A549 (cell line): ENCODE data around the gene BTBD8. TPM values are rescaled to one million over a fixed set of nuclear protein-coding genes. Genes with fewer than 3 reads are reported as not detected.

Experiments used
- ATAC-seq, 2 experiments: fragments of 200-7000 bp in 1 of 2; fragments of >200 bp in 1 of 2; cut with Nextera tagmentation in 1 of 2; cut with Tn5 transposase in 1 of 2; 3 replicates each; pipeline versions ENCODE4 v1.8.0 to v1.9.1; 2018 to 2020; ENCODE audit warnings: mild to moderate bottlenecking in 1 of 2, moderate library complexity in 1 of 2
- CTCF ChIA-PET: fragments of 300-600 bp; sonication (Branson Sonifier 250); formaldehyde crosslinking; extraction: SDS; loops from one replicate; lab custom pipeline; 2021; ENCODE audit warnings: antibody characterized with exemption, inconsistent platforms; lab: Yijun Ruan, JAX
- POLR2A ChIA-PET: fragments of 350-600 bp; formaldehyde crosslinking; extraction: SDS; loops from one replicate; lab custom pipeline; 2021; ENCODE audit warnings: antibody characterized with exemption, inconsistent platforms; lab: Yijun Ruan, JAX
- DNase-seq, 2 experiments: peaks; one replicate each; pipeline versions ENCODE4 v3.0.0 to v3.0.0-alpha.2; 2011 to 2016; ENCODE audit warnings: low read depth in 1 of 2, low spot score in 1 of 2
- FAIRE-seq: peaks from 2 replicates; lab custom pipeline; 2011; peaks lifted over from hg19 to GRCh38; lab: Jason Lieb, UNC
- H3K27ac ChIP-seq, 2 experiments: fragments of >200 bp; sonication (Bioruptor Twin); formaldehyde crosslinking; 3 replicates each; pipeline ENCODE4 v1.5.1; 2016 to 2017
- H3K4me1 ChIP-seq: fragments of >200 bp; sonication (Bioruptor Twin); formaldehyde crosslinking; 3 replicates; pipeline ENCODE4 v1.6.1; 2016
- H3K4me2 ChIP-seq: fragments of >200 bp; sonication (Bioruptor Twin); formaldehyde crosslinking; 3 replicates; pipeline ENCODE4 v1.6.1; 2016
- H3K4me3 ChIP-seq: fragments of >200 bp; sonication (Bioruptor Twin); formaldehyde crosslinking; 3 replicates; pipeline ENCODE4 v1.5.1; 2016
- H3K9me3 ChIP-seq: fragments of >200 bp; sonication (Bioruptor Twin); formaldehyde crosslinking; 3 replicates; pipeline ENCODE4 v1.6.1; 2016
- CBX2 ChIP-seq: fragments of 200-600 bp; sonication (generic); IDR thresholded peaks from 2 replicates; pipeline ENCODE4 v1.6.1; 2016; ENCODE audit warnings: low read depth, mild to moderate bottlenecking, borderline replicate concordance
- CBX8 ChIP-seq: fragments of 200-600 bp; sonication (generic); IDR thresholded peaks from 2 replicates; pipeline ENCODE4 v1.6.1; 2016
- CEBPB ChIP-seq, 2 experiments: fragments of >200 bp in 1 of 2; sonication (Bioruptor Twin) in 1 of 2; formaldehyde crosslinking in 1 of 2; IDR thresholded peaks; 2 replicates each; pipeline ENCODE4 v1.6.1; 2012 to 2016
- CHD2 ChIP-seq: fragments of 150-350 bp; IDR thresholded peaks from 2 replicates; pipeline ENCODE4 v1.6.1; 2014; ENCODE audit warnings: low read length; ENCODE audit not compliant: partially characterized antibody
- CHD4 ChIP-seq: fragments of 200-600 bp; sonication (generic); IDR thresholded peaks from 2 replicates; pipeline ENCODE4 v1.6.1; 2016; ENCODE audit warnings: antibody characterized with exemption, mild to moderate bottlenecking, borderline replicate concordance
- EHF ChIP-seq: fragments of 250-450 bp; sonication (Bioruptor Pico); IDR thresholded peaks from 2 replicates; pipeline ENCODE4 v1.5.0; 2020; ENCODE audit warnings: mild to moderate bottlenecking
- EP300 ChIP-seq, 2 experiments: fragments of >200 bp; sonication (Bioruptor Twin); formaldehyde crosslinking; IDR thresholded peaks; 2 replicates in 1 of 2; 3 replicates in 1 of 2; pipeline ENCODE4 v1.6.1; 2016 to 2017
- FOSB ChIP-seq: fragments of 250-450 bp; sonication (Bioruptor Pico); IDR thresholded peaks from 2 replicates; pipeline ENCODE4 v1.5.0; 2020; ENCODE audit warnings: mild to moderate bottlenecking, moderate library complexity
- FOXS1 ChIP-seq: fragments of 250-450 bp; sonication (Bioruptor Pico); IDR thresholded peaks from 2 replicates; pipeline ENCODE4 v1.5.0; 2020; ENCODE audit warnings: mild to moderate bottlenecking, moderate library complexity
- GATA3 ChIP-seq: IDR thresholded peaks from 2 replicates; pipeline ENCODE4 v1.6.1; 2012; ENCODE audit warnings: borderline replicate concordance
- HOXA7 ChIP-seq: fragments of 250-450 bp; sonication (Bioruptor Pico); IDR thresholded peaks from 2 replicates; pipeline ENCODE4 v1.5.0; 2020; ENCODE audit warnings: mild to moderate bottlenecking, moderate library complexity
- HOXB5 ChIP-seq: fragments of 250-450 bp; sonication (Bioruptor Pico); IDR thresholded peaks from 2 replicates; pipeline ENCODE4 v1.5.0; 2020; ENCODE audit warnings: mild to moderate bottlenecking, moderate library complexity
- JUN ChIP-seq, 2 experiments: fragments of >200 bp; sonication (Bioruptor Twin); formaldehyde crosslinking; IDR thresholded peaks; 2 replicates in 1 of 2; 3 replicates in 1 of 2; pipeline ENCODE4 v1.6.1; 2016 to 2017
- JUNB ChIP-seq: fragments of >200 bp; sonication (Bioruptor Twin); formaldehyde crosslinking; IDR thresholded peaks from 2 replicates; pipeline ENCODE4 v1.6.1; 2016
- KDM1A ChIP-seq: fragments of 200-600 bp; sonication (generic); IDR thresholded peaks from 2 replicates; pipeline ENCODE4 v1.6.1; 2016; ENCODE audit warnings: low read depth, mild to moderate bottlenecking
- MAFK ChIP-seq: fragments of 450-650 bp; IDR thresholded peaks from 2 replicates; pipeline ENCODE4 v1.6.1; 2014; ENCODE audit not compliant: partially characterized antibody
- MYC ChIP-seq: IDR thresholded peaks from 2 replicates; pipeline ENCODE4 v1.6.1; 2012; ENCODE audit warnings: mild to moderate bottlenecking, inconsistent platforms, low read length, improper control_type of control experiment, borderline replicate concordance
- NPAS2 ChIP-seq: fragments of 250-450 bp; sonication (Bioruptor Pico); IDR thresholded peaks from 2 replicates; pipeline ENCODE4 v1.8.0; 2022; ENCODE audit warnings: mild to moderate bottlenecking, moderate library complexity, borderline replicate concordance
- NR3C1 ChIP-seq: fragments of >200 bp; sonication (Bioruptor Twin); formaldehyde crosslinking; IDR thresholded peaks from 3 replicates; pipeline ENCODE4 v1.6.1; 2017
- POLR2A ChIP-seq: IDR thresholded peaks from 2 replicates; pipeline ENCODE4 v1.6.1; 2012; ENCODE audit warnings: mild to moderate bottlenecking, low read length
- RARB ChIP-seq: fragments of 250-450 bp; sonication (Bioruptor Pico); IDR thresholded peaks from 2 replicates; pipeline ENCODE4 v1.8.0; 2021; ENCODE audit warnings: mild to moderate bottlenecking, moderate library complexity
- RFX5 ChIP-seq: fragments of 450-650 bp; IDR thresholded peaks from 2 replicates; pipeline ENCODE4 v1.7.1; 2014; ENCODE audit warnings: antibody characterized with exemption, mild to moderate bottlenecking, moderate library complexity
- RNF2 ChIP-seq: fragments of 200-600 bp; sonication (generic); IDR thresholded peaks from 2 replicates; pipeline ENCODE4 v1.6.1; 2016; ENCODE audit warnings: low read depth, mild to moderate bottlenecking, antibody characterized with exemption, moderate library complexity, borderline replicate concordance
- TFCP2L1 ChIP-seq: fragments of 250-450 bp; sonication (Bioruptor Pico); IDR thresholded peaks from 2 replicates; pipeline ENCODE4 v1.5.0; 2021; ENCODE audit warnings: mild to moderate bottlenecking
- ZFP36 ChIP-seq: fragments of 450-650 bp; IDR thresholded peaks from 2 replicates; pipeline ENCODE4 v1.6.1; 2014; ENCODE audit warnings: borderline replicate concordance; ENCODE audit not compliant: partially characterized antibody
- ZNF302 ChIP-seq: fragments of 250-450 bp; sonication (Bioruptor Pico); IDR thresholded peaks from 2 replicates; pipeline ENCODE4 v1.9.0; 2021; ENCODE audit warnings: inconsistent platforms, mild to moderate bottlenecking, moderate library complexity
- ZSCAN20 ChIP-seq: fragments of 250-450 bp; sonication (Bioruptor Pico); IDR thresholded peaks from 2 replicates; pipeline ENCODE4 v1.8.0; 2022; ENCODE audit warnings: mild to moderate bottlenecking, moderate library complexity
- WGBS: methylation state at CpG from one replicate; pipeline ENCODE4 v1.1.6; 2017; ENCODE audit errors: missing lambda C conversion rate; 5-methylcytosine and 5-hydroxymethylcytosine counted together
- polyA plus RNA-seq, 4 experiments: library from polyadenylated mRNA; depleted of rRNA in 3 of 4; stranded (reverse); fragments of >200 nt; fragmentation: RNase III in 1 of 4; extraction: RNeasy Plus Mini Kit Qiagen cat#74134 plus additional on column Dnase treatment in 1 of 4; gene quantifications; 2 replicates in 3 of 4; 3 replicates in 1 of 4; pipeline ENCODE4 v1.2.3, GENCODE V29; 2011 to 2017
- TF ChIP-seq, protein P1 (sequence below): fragments of 150-350 bp; IDR thresholded peaks from 2 replicates; pipeline ENCODE4 v1.6.1; 2014; ENCODE audit warnings: low read depth, mild to moderate bottlenecking, low read length
- TF ChIP-seq, protein P2 (sequence below): fragments of 250-450 bp; sonication (Bioruptor Pico); IDR thresholded peaks from 2 replicates; pipeline ENCODE4 v1.5.0; 2021; ENCODE audit warnings: mild to moderate bottlenecking, moderate library complexity, borderline replicate concordance
- TF ChIP-seq, protein P3 (sequence below): fragments of >200 bp; sonication (Bioruptor Twin); formaldehyde crosslinking; IDR thresholded peaks from 2 replicates; pipeline ENCODE4 v1.6.1; 2016
- TF ChIP-seq, protein P4 (sequence below): fragments of 200-600 bp; sonication (generic); IDR thresholded peaks from 2 replicates; pipeline ENCODE4 v1.6.1; 2016; ENCODE audit warnings: antibody characterized with exemption, mild to moderate bottlenecking, moderate library complexity
- TF ChIP-seq, protein P5 (sequence below): fragments of 250-450 bp; sonication (Bioruptor Pico); IDR thresholded peaks from 2 replicates; pipeline ENCODE4 v1.5.0; 2020; ENCODE audit warnings: low read depth, mild to moderate bottlenecking, moderate library complexity

The BTBD8 gene
- polyA plus RNA-seq, 2 of the 4 experiments (the other 2 are of a cell fraction), result 0.80 to 2.5 TPM

DNA sequence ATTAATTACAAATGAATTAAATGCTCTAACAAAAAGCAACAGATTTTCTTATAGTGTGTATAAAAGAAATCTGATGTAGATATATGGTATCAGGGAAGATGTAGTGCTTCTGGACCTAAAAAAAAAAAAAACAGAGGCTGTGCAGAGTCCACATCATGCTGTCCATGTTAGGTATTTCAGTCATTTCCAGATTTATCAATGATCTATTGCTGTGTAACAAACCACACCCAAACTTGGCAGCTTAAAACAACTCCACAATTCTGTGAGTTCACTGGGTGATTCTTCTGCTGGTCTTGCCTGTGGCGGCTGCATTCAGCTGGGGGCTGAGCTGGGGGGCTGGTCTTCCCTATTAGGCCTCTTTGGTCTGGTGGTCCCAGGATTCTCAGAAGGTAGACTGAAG is 85.2 kb downstream of the BTBD8 start:
- DNase-seq (no peak), FAIRE-seq (no peak), ATAC-seq (no peak)
- H3K4me1 ChIP-seq, result no peaks in the 10 kb centered on the region
- TF ChIP-seq EP300 (IDR thresholded peaks at IDR 0.05) (no peak), CEBPB (IDR thresholded peaks at IDR 0.05) (no peak)
- 100% methylated on average over 1 of the region's 1 CpG for WGBS
- H3K9me3 ChIP-seq, result no peaks in the 10 kb centered on the region
- ChIA-PET POLR2A (no interaction called here), CTCF (no interaction called here)
- no peak overlapping the region for H3K27ac ChIP-seq
- no peak overlapping the region for H3K4me2 ChIP-seq
- H3K4me3 ChIP-seq, result no peak overlapping the region

DNA sequence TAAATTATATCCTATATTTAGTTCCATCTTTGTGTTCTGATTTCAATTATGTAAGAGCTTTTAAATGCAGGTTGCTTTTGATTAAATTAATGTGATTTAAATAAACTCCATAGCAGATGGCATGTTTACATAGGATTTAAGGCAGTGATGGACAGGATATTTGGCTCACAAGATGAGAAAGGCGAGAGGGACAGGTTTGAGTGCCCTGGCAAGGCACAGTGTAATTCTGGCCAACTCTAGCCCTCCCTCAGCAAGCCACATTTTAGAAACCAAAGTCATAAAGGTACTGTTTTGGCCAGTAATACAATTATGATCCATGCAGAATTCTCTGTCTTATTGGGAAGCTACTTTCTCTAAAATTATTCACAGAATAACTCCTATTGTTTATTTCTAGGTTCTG is 87.0 kb downstream of the BTBD8 start:
- 90% methylated on average over 1 of the region's 1 CpG for WGBS

DNA sequence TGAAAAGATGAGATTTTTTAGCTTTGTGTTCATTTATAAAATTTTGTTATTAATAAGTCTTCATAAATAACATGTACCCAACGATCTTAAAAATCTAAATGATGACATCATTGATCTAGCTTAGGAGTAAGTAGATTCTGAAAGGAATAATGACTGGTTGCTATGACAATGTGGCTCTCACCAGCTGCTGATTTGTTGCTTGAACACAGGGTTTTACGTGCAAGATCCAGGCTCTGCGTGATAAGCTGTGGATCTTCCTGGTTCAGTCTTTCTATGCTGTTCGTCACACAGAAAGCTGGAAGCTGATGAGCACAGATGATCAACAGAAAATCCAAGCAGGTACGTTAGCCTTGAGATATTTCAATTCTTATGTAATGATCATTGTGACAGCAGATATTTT is 88.5 kb downstream of the BTBD8 start:
- Histone ChIP-seq H3K9me3 (no peaks in the 10 kb centered on the region), H3K4me2 (no peak overlapping the region), H3K27ac (no peak overlapping the region), H3K4me1 (no peaks in the 10 kb centered on the region), H3K4me3 (no peak overlapping the region)
- ATAC-seq (no peak), FAIRE-seq (no peak), DNase-seq (no peak)
- ChIA-PET POLR2A (no interaction called here), CTCF (no interaction called here)
- WGBS, result 72% methylated on average over 5 of the region's 5 CpGs
- TF ChIP-seq EP300 (IDR thresholded peaks at IDR 0.05) (no peak), JUN (IDR thresholded peaks at IDR 0.05) (no peak), CHD2 (no peak), NPAS2 (no peak), FOSB (CRISPR knock-in tag) (no peak), RARB (no peak), GATA3 (no peak), HOXA7 (CRISPR knock-in tag) (no peak), FOXS1 (CRISPR knock-in tag) (no peak), CBX8 (no peak), CBX2 (no peak), TFCP2L1 (CRISPR knock-in tag) (no peak), ZNF302 (CRISPR knock-in tag) (no peak), KDM1A (no peak), NR3C1 (no peak)
- TF ChIP-seq, protein P1, sequence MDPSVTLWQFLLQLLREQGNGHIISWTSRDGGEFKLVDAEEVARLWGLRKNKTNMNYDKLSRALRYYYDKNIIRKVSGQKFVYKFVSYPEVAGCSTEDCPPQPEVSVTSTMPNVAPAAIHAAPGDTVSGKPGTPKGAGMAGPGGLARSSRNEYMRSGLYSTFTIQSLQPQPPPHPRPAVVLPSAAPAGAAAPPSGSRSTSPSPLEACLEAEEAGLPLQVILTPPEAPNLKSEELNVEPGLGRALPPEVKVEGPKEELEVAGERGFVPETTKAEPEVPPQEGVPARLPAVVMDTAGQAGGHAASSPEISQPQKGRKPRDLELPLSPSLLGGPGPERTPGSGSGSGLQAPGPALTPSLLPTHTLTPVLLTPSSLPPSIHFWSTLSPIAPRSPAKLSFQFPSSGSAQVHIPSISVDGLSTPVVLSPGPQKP, result no peak

More for the DNA sequence above, 87.0 kb downstream of the BTBD8 start:
- CTCF ChIA-PET, result no interaction called here
- H3K4me2 ChIP-seq, result no peak overlapping the region
- no peak for ATAC-seq
- H3K9me3 ChIP-seq, result no peaks in the 10 kb centered on the region
- POLR2A ChIA-PET, result no interaction called here
- no peak for FAIRE-seq
- TF ChIP-seq, protein P2, sequence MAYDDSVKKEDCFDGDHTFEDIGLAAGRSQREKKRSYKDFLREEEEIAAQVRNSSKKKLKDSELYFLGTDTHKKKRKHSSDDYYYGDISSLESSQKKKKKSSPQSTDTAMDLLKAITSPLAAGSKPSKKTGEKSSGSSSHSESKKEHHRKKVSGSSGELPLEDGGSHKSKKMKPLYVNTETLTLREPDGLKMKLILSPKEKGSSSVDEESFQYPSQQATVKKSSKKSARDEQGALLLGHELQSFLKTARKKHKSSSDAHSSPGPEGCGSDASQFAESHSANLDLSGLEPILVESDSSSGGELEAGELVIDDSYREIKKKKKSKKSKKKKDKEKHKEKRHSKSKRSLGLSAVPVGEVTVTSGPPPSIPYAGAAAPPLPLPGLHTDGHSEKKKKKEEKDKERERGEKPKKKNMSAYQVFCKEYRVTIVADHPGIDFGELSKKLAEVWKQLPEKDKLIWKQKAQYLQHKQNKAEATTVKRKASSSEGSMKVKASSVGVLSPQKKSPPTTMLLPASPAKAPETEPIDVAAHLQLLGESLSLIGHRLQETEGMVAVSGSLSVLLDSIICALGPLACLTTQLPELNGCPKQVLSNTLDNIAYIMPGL (CRISPR knock-in tag), result no peak
- TF ChIP-seq POLR2A, result no peak
- TF ChIP-seq, protein P3, sequence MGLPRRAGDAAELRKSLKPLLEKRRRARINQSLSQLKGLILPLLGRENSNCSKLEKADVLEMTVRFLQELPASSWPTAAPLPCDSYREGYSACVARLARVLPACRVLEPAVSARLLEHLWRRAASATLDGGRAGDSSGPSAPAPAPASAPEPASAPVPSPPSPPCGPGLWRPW, result no peak
- TF ChIP-seq, protein P4, sequence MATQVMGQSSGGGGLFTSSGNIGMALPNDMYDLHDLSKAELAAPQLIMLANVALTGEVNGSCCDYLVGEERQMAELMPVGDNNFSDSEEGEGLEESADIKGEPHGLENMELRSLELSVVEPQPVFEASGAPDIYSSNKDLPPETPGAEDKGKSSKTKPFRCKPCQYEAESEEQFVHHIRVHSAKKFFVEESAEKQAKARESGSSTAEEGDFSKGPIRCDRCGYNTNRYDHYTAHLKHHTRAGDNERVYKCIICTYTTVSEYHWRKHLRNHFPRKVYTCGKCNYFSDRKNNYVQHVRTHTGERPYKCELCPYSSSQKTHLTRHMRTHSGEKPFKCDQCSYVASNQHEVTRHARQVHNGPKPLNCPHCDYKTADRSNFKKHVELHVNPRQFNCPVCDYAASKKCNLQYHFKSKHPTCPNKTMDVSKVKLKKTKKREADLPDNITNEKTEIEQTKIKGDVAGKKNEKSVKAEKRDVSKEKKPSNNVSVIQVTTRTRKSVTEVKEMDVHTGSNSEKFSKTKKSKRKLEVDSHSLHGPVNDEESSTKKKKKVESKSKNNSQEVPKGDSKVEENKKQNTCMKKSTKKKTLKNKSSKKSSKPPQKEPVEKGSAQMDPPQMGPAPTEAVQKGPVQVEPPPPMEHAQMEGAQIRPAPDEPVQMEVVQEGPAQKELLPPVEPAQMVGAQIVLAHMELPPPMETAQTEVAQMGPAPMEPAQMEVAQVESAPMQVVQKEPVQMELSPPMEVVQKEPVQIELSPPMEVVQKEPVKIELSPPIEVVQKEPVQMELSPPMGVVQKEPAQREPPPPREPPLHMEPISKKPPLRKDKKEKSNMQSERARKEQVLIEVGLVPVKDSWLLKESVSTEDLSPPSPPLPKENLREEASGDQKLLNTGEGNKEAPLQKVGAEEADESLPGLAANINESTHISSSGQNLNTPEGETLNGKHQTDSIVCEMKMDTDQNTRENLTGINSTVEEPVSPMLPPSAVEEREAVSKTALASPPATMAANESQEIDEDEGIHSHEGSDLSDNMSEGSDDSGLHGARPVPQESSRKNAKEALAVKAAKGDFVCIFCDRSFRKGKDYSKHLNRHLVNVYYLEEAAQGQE, result no peak
- no peak for TF ChIP-seq JUNB
- no peak for TF ChIP-seq CEBPB (IDR thresholded peaks at IDR 0.05)
- no peak for TF ChIP-seq MAFK
- no peak for TF ChIP-seq MYC
- no peak for TF ChIP-seq CHD2
- TF ChIP-seq RFX5, result no peak
- no peak for TF ChIP-seq ZSCAN20 (CRISPR knock-in tag)
- TF ChIP-seq RNF2, result no peak
- no peak for TF ChIP-seq EHF (CRISPR knock-in tag)
- TF ChIP-seq, protein P5, sequence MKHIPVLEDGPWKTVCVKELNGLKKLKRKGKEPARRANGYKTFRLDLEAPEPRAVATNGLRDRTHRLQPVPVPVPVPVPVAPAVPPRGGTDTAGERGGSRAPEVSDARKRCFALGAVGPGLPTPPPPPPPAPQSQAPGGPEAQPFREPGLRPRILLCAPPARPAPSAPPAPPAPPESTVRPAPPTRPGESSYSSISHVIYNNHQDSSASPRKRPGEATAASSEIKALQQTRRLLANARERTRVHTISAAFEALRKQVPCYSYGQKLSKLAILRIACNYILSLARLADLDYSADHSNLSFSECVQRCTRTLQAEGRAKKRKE (CRISPR knock-in tag), result no peak
- no peak for TF ChIP-seq HOXB5
- TF ChIP-seq CHD4, result no peak
- TF ChIP-seq CBX8, result no peak
- TF ChIP-seq ZFP36, result no peak
- TF ChIP-seq KDM1A, result no peak
- no peak for TF ChIP-seq TFCP2L1 (CRISPR knock-in tag)
- TF ChIP-seq, all 56 proteins: peak for 0
- no peak overlapping the region for H3K4me3 ChIP-seq
- no peaks in the 10 kb centered on the region for H3K4me1 ChIP-seq
- H3K27ac ChIP-seq, result no peak overlapping the region
- DNase-seq, result no peak
